ENCODE results near the gene FLNA.
"Not testable (repeated sequence)": the region's sequence is repeated elsewhere in the genome, so short reads cannot be mapped to it uniquely, and the experiment has no call there.

Gene FLNA

GRCh38 chrX:154308108-154308946 lies 66.1 kb downstream of the FLNA start:
- DNase-seq (ENCODE audit: low read depth in 4 of 4, low spot score in 1 of 4): peak; percentile 64 to 75 (median 67)

- DNase-seq (ENCODE audit: low read depth in 4 of 4, low spot score in 1 of 4): no peak
Measured at GRCh38 chrX:154307202-154307601, 67.2 kb downstream of the FLNA start.

- DNase-seq (ENCODE audit: low read depth in 4 of 4, low spot score in 1 of 4): no peak
Measured at GRCh38 chrX:154305541-154306205, 68.8 kb downstream of the FLNA start.

- no peak for DNase-seq (ENCODE audit: low read depth in 4 of 4, low spot score in 1 of 4)
Measured at GRCh38 chrX:154304846-154305245, 69.6 kb downstream of the FLNA start.

GRCh38 chrX:154303476-154303875 lies 71.0 kb downstream of the FLNA start:
- DNase-seq (ENCODE audit: low read depth in 4 of 4, low spot score in 1 of 4): no peak

- not testable (repeated sequence) for DNase-seq (ENCODE audit: low read depth in 4 of 4, low spot score in 1 of 4)
Measured at GRCh38 chrX:154302998-154303397, 71.4 kb downstream of the FLNA start.

- no peak for DNase-seq (ENCODE audit: low read depth in 4 of 4, low spot score in 1 of 4)
Measured at GRCh38 chrX:154300816-154301215, 73.6 kb downstream of the FLNA start.

Data from stimulated activated CD4-positive, alpha-beta T cell treated with anti-CD3 and anti-CD28 coated beads, Interleukin-1b, Interleukin-23, amount 100 ng/mL, for 24 hours (primary cell).